DOHH2 (cell line): ENCODE results near the gene CAMLG.

ENCODE experiments used
- H3F3A ChIP-seq: fragments of 200-600 bp; sonication (generic), shearing (Covaris generic); 2 replicates; pipeline ENCODE4 v1.6.0; 2016; ENCODE audit warnings: antibody characterized with exemption, mild to moderate bottlenecking; ENCODE audit not compliant: control insufficient read depth, insufficient read depth
- H3K27ac ChIP-seq: fragments of 200-600 bp; sonication (generic); 2 replicates; pipeline ENCODE4 v1.5.1; 2014; ENCODE audit warnings: low read depth, mild to moderate bottlenecking, low read length, moderate library complexity
- H3K27me3 ChIP-seq: fragments of 200-600 bp; sonication (generic); 2 replicates; pipeline ENCODE4 v1.6.1; 2014; ENCODE audit warnings: mild to moderate bottlenecking, low read length, mixed read lengths; ENCODE audit not compliant: control insufficient read depth
- H3K36me3 ChIP-seq: fragments of 200-600 bp; sonication (generic); 2 replicates; pipeline ENCODE4 v1.6.1; 2014; ENCODE audit warnings: mild to moderate bottlenecking, low read length, moderate library complexity, mixed read lengths; ENCODE audit not compliant: control insufficient read depth
- H3K4me1 ChIP-seq: fragments of 200-600 bp; sonication (generic); 2 replicates; pipeline ENCODE4 v1.6.1; 2014; ENCODE audit warnings: mild to moderate bottlenecking, low read length, mixed read lengths; ENCODE audit not compliant: control insufficient read depth
- H3K4me2 ChIP-seq: fragments of 200-600 bp; sonication (generic); 2 replicates; pipeline ENCODE4 v1.6.0; 2014; ENCODE audit warnings: mild to moderate bottlenecking, low read length, moderate library complexity
- H3K4me3 ChIP-seq: fragments of 200-600 bp; sonication (generic); 2 replicates; pipeline ENCODE4 v1.5.1; 2014; ENCODE audit warnings: mild to moderate bottlenecking, low read length, mixed read lengths
- H3K79me2 ChIP-seq: fragments of 200-600 bp; sonication (generic); 2 replicates; pipeline ENCODE4 v1.6.1; 2014; ENCODE audit warnings: mild to moderate bottlenecking, low read length, mixed read lengths; ENCODE audit not compliant: control insufficient read depth
- H3K9me2 ChIP-seq: fragments of 200-600 bp; sonication (generic); replicated peaks from 2 replicates; pipeline ENCODE4 v1.6.1; 2014; ENCODE audit warnings: mild to moderate bottlenecking, low read length, mixed read lengths; ENCODE audit not compliant: control insufficient read depth
- H3K9me3 ChIP-seq: fragments of 200-600 bp; sonication (generic); 2 replicates; pipeline ENCODE4 v1.6.1; 2014; ENCODE audit warnings: antibody characterized with exemption, low read length, mixed read lengths; ENCODE audit not compliant: control insufficient read depth, insufficient read depth
- H4K20me1 ChIP-seq: fragments of 200-600 bp; sonication (generic); 2 replicates; pipeline ENCODE4 v1.6.0; 2014; ENCODE audit warnings: low read depth, mild to moderate bottlenecking, antibody characterized with exemption, low read length, moderate library complexity; ENCODE audit not compliant: control insufficient read depth, insufficient read depth
- EZH2phosphoT487 ChIP-seq: fragments of 200-600 bp; sonication (generic); IDR thresholded peaks from 2 replicates; pipeline ENCODE4 v1.6.1; 2017; ENCODE audit warnings: borderline replicate concordance, mild to moderate bottlenecking, antibody characterized with exemption, low read length, moderate library complexity, mixed read lengths
- TF ChIP-seq, protein P1 (sequence below): fragments of 200-600 bp; sonication (generic); IDR thresholded peaks from one replicate; pipeline ENCODE4 v1.5.1; 2014; ENCODE audit warnings: antibody characterized with exemption, mild to moderate bottlenecking, low read depth, low read length; ENCODE audit not compliant: poor library complexity, severe bottlenecking

The CAMLG gene

DNA sequence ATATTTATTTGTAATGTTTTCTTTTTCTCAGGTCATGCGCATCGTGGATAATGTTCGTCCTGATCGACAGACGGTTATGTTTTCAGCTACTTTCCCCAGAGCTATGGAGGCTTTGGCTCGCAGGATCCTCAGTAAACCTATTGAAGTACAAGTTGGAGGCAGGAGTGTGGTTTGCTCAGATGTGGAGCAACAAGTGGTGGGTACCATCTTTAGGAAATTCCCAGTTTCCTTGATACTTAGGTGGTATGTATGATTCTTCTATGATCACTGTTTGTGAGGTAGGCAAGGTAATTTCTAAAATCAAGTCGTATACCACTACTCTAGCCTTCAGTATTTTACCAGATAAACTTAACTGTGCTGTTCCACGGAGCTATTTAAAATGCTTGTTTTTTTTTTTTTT, 56.5 kb downstream of the CAMLG start:
- H3K36me3 ChIP-seq: peaks cover 84% of the 10 kb centered on the region
- no peaks in the 10 kb centered on the region for H3K79me2 ChIP-seq
- H3K4me2 ChIP-seq: no peak overlapping the region
- H3K27me3 ChIP-seq: no peaks in the 10 kb centered on the region
- H3K9me2 ChIP-seq: no peaks in the 10 kb centered on the region
- H4K20me1 ChIP-seq: no peaks in the 10 kb centered on the region
- TF ChIP-seq, protein P1, sequence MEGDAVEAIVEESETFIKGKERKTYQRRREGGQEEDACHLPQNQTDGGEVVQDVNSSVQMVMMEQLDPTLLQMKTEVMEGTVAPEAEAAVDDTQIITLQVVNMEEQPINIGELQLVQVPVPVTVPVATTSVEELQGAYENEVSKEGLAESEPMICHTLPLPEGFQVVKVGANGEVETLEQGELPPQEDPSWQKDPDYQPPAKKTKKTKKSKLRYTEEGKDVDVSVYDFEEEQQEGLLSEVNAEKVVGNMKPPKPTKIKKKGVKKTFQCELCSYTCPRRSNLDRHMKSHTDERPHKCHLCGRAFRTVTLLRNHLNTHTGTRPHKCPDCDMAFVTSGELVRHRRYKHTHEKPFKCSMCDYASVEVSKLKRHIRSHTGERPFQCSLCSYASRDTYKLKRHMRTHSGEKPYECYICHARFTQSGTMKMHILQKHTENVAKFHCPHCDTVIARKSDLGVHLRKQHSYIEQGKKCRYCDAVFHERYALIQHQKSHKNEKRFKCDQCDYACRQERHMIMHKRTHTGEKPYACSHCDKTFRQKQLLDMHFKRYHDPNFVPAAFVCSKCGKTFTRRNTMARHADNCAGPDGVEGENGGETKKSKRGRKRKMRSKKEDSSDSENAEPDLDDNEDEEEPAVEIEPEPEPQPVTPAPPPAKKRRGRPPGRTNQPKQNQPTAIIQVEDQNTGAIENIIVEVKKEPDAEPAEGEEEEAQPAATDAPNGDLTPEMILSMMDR: no peak
- TF ChIP-seq EZH2phosphoT487: no peak
- H3F3A ChIP-seq: no peaks in the 10 kb centered on the region; the same call in 1 of the 2 replicates
- no peak overlapping the region for H3K4me3 ChIP-seq
- no peaks in the 10 kb centered on the region for H3K4me1 ChIP-seq
- no peaks in the 10 kb centered on the region for H3K9me3 ChIP-seq
- no peak overlapping the region for H3K27ac ChIP-seq

- Histone ChIP-seq H3K36me3 (peaks cover 84% of the 10 kb centered on the region), H3K9me2 (no peaks in the 10 kb centered on the region), H4K20me1 (no peaks in the 10 kb centered on the region), H3K27me3 (no peaks in the 10 kb centered on the region), H3F3A (no peaks in the 10 kb centered on the region), H3K4me3 (no peak overlapping the region), H3K9me3 (no peaks in the 10 kb centered on the region), H3K79me2 (no peaks in the 10 kb centered on the region), H3K27ac (no peak overlapping the region), H3K4me1 (no peaks in the 10 kb centered on the region), H3K4me2 (no peak overlapping the region)
- TF ChIP-seq, protein P1: no peak
- no peak for TF ChIP-seq EZH2phosphoT487
Measured at GRCh38 chr5:134798468-134798867, 60.1 kb downstream of the CAMLG start.
